GM19025 (cell line): ENCODE data around the gene COX18.

Experiments
- ATAC-seq: cut with Tn5 transposase; IDR thresholded peaks from one replicate; pipeline ENCODE4 v1.9.1; 2021; ENCODE audit warnings: mild to moderate bottlenecking, low read depth, moderate library complexity; ENCODE audit not compliant: unreplicated experiment

Gene COX18

GRCh38 chr4:73069338-73070073 lies at the start of gene COX18:
COX18 (minus strand) TSS chr4:73069716; CDS start chr4:73069649, 67 bp downstream.
- peak; percentile 82 for ATAC-seq

- ATAC-seq = no peak
Measured at GRCh38 chr4:73109493-73109892, 40.0 kb upstream of the COX18 start.

- no peak for ATAC-seq
Measured at GRCh38 chr4:73104695-73105094, 35.2 kb upstream of the COX18 start.

- no peak for ATAC-seq
Measured at GRCh38 chr4:73103799-73104503, 34.4 kb upstream of the COX18 start.

GRCh38 chr4:73099143-73099542 lies 29.6 kb upstream of the COX18 start:
- ATAC-seq = no peak

- ATAC-seq = no peak
Measured at GRCh38 chr4:73098713-73099112, 29.2 kb upstream of the COX18 start.

GRCh38 chr4:73098016-73098415 lies 28.5 kb upstream of the COX18 start:
- ATAC-seq = no peak

- ATAC-seq = no peak
Measured at GRCh38 chr4:73092868-73093267, 23.4 kb upstream of the COX18 start.

- no peak for ATAC-seq
Measured at GRCh38 chr4:73090738-73091137, 21.2 kb upstream of the COX18 start.

- no peak for ATAC-seq
Measured at GRCh38 chr4:73087871-73088270, 18.4 kb upstream of the COX18 start.

GRCh38 chr4:73086095-73086868 lies 16.8 kb upstream of the COX18 start:
- ATAC-seq = no peak

GRCh38 chr4:73080789-73081188 lies 11.3 kb upstream of the COX18 start:
- ATAC-seq = no peak

GRCh38 chr4:73075832-73076231 lies 6.3 kb upstream of the COX18 start:
- no peak for ATAC-seq

- ATAC-seq = peak; percentile 7
Measured at GRCh38 chr4:73070074-73070390, 516 bp upstream of the COX18 start.

GRCh38 chr4:73068491-73069337 lies 802 bp downstream of the COX18 start:
- ATAC-seq = no peak

- ATAC-seq = no peak
Measured at GRCh38 chr4:73067971-73068394, 1.5 kb downstream of the COX18 start.

GRCh38 chr4:73066928-73067327 lies 2.6 kb downstream of the COX18 start:
- ATAC-seq = no peak

- ATAC-seq = no peak
Measured at GRCh38 chr4:73066445-73066844, 3.1 kb downstream of the COX18 start.

- no peak for ATAC-seq
Measured at GRCh38 chr4:73064536-73064935, 5.0 kb downstream of the COX18 start.

- ATAC-seq = peak; percentile 74
Measured at GRCh38 chr4:73055241-73055897, 14.1 kb downstream of the COX18 start.
